Endothelial cell of umbilical vein (primary cell): Measurements from ENCODE around the gene MME.

Source experiments
- EZH2 ChIP-seq: IDR thresholded peaks from 2 replicates; pipeline ENCODE4 v1.6.1; 2012; ENCODE audit warnings: borderline replicate concordance, low read depth, mild to moderate bottlenecking, moderate library complexity, low read length, inconsistent platforms; ENCODE audit not compliant: severe bottlenecking
- MYC ChIP-seq: IDR thresholded peaks from one replicate; pipeline ENCODE4 v1.6.1; 2011; ENCODE audit warnings: mild to moderate bottlenecking, low read depth, low read length
- POLR2A ChIP-seq: IDR thresholded peaks from 2 replicates; pipeline ENCODE4 v1.6.1; 2012; ENCODE audit warnings: low read depth, mild to moderate bottlenecking, control low read depth, low read length
- POLR2AphosphoS5 ChIP-seq: IDR thresholded peaks from 2 replicates; pipeline ENCODE4 v1.6.1; 2012; ENCODE audit warnings: low read depth, mild to moderate bottlenecking, control low read depth, low read length, moderate library complexity; ENCODE audit not compliant: insufficient read depth
- TF ChIP-seq, protein P1 (sequence below), 2 donors: IDR thresholded peaks; 1 replicate in 1 of 2; 2 replicates in 1 of 2; pipeline ENCODE4 v1.5.1; 2011; ENCODE audit warnings: low read length in 2 of 2, mild to moderate bottlenecking in 2 of 2, moderate library complexity in 2 of 2, control low read depth in 1 of 2, inconsistent platforms in 1 of 2, low read depth in 1 of 2; ENCODE audit not compliant: insufficient read depth in 1 of 2; ENCODE audit errors: extremely low read depth in 1 of 2
- TF ChIP-seq, protein P2 (sequence below): IDR thresholded peaks from 2 replicates; pipeline ENCODE4 v1.6.1; 2011; ENCODE audit not compliant: insufficient read depth, insufficient read length

DNA sequence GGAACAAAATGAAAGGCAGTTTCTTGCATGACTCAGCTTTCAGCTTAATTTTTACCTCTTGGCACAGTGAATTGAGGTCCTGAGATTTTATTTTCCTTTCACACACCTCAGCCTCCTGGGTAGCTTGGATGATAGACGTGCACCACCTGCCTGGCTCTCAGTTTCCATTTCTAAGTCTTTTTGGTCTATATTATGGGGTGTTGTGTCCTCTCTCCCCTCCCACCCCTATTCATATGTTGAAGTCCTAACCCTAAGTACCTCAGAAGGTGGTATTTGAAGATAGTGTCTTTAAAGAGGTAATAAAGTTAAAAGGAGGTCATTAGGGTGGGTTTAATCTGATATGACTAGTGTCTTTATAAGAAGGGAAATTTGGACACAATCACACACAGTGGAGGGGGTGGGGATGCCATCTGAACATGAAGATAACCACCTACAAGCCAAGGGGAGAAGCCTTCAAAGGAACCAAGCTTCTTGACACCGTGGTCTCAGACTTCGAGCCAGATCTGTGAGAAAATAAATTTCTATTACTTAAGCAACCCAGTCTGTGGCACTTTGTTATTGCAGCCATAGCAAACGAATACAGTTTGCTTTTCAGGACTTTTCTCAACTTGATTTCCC lies 128.2 kb downstream of the MME start:
- TF ChIP-seq POLR2A (no peak), POLR2AphosphoS5 (no peak), MYC (no peak), EZH2 (no peak)
- TF ChIP-seq, protein P1, sequence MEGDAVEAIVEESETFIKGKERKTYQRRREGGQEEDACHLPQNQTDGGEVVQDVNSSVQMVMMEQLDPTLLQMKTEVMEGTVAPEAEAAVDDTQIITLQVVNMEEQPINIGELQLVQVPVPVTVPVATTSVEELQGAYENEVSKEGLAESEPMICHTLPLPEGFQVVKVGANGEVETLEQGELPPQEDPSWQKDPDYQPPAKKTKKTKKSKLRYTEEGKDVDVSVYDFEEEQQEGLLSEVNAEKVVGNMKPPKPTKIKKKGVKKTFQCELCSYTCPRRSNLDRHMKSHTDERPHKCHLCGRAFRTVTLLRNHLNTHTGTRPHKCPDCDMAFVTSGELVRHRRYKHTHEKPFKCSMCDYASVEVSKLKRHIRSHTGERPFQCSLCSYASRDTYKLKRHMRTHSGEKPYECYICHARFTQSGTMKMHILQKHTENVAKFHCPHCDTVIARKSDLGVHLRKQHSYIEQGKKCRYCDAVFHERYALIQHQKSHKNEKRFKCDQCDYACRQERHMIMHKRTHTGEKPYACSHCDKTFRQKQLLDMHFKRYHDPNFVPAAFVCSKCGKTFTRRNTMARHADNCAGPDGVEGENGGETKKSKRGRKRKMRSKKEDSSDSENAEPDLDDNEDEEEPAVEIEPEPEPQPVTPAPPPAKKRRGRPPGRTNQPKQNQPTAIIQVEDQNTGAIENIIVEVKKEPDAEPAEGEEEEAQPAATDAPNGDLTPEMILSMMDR (IDR thresholded peaks at IDR 0.05; ENCODE audit: extremely low read depth in 1 of 2, insufficient read depth in 1 of 2, low read depth in 1 of 2, low read length in 2 of 2) = no peak
- TF ChIP-seq, protein P2, sequence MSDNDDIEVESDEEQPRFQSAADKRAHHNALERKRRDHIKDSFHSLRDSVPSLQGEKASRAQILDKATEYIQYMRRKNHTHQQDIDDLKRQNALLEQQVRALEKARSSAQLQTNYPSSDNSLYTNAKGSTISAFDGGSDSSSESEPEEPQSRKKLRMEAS = no peak
